NCI-H446 treated with DMSO at 0.1 percent for 48 hours (cell line): ENCODE results near the gene FOXO3.
A peak's percentile ranks its signal among the peaks of the same experiment; 100 is the strongest.
"Not testable (repeated sequence)": the region's sequence is repeated elsewhere in the genome, so short reads cannot be mapped to it uniquely, and the experiment has no call there.

Experiments used
- DNase-seq: peaks from one replicate; lab custom pipeline; 2025; lab: John Stamatoyannopoulos, UW

The FOXO3 gene

DNA sequence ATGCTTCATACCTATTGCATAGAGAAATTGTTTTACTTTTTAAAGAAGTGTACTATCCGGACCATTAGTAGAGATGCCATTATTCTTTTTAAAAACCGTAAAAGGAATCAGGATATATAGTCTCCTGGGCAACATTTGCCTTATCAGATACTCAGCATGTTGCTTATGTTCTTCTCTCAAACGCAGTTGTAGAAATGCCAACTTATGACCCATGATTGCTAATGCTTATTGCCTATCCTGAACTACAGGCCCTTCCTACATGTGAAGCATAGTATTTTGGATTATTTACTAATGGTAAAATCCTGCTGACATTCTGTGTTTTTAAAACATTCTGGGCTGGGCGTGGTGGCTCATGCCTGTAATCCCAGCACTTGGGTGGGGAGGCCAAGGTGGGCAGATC, 99.5 kb downstream of the FOXO3 start:
- DNase-seq: no peak

DNA sequence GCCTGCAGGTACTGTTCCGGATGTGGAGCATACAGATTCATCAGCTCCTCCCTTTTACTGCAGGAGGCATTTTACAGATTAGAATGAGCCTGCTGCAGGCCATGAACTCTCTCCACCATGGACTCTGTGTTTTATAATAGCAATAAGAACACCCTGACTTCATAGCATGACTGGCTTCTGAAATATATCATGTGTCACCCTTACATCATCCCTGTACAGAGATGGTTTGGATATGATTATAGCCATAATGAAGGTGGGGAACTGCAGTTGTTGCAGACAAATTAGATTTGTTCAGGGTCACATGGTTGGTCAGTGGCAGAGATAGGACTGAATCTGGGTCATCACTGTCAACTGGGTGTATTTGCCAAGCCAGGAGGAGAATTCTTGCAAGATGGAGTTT, 100.7 kb downstream of the FOXO3 start:
- DNase-seq: no peak

DNA sequence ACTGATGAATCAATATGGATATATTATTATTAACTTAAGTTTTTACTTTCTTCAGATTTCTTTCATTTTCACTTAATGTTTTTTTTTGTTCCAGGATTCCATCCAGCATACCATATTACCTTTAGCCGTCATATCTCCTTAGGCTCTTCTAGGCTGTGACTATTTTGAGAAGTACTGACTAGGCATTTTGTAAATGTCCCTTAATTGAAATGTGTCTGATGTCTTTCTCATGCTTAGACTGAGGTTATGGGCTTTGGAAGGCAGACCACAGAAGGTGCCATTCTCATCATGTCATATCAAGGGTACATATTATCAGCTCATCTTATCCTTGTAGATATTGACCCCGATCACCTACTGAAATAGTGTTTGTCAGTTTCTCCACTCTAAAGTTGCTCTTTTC, 101.3 kb downstream of the FOXO3 start:
- no peak for DNase-seq

DNA sequence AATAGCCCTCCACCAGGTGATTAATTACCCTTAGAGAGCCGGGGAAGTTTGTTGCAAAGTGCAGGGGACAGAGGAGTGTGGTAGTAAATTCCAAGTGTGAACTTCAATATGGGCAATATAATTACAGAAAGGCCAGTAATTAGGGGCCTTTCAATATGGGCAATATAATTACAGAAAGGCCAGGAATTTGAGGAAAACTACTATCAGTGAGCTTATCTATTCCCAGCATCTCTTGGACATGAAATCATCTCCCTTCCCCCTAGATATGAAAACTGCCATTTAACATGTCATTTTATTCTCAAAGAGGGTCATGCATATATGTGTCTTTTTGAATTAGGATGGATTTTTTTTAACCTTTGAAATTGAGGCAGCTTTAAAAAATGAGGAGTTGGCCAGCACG, 102.0 kb downstream of the FOXO3 start:
- DNase-seq: no peak

GRCh38 chr6:108663494-108664064, 102.9 kb downstream of the FOXO3 start:
- not testable (repeated sequence) for DNase-seq

DNA sequence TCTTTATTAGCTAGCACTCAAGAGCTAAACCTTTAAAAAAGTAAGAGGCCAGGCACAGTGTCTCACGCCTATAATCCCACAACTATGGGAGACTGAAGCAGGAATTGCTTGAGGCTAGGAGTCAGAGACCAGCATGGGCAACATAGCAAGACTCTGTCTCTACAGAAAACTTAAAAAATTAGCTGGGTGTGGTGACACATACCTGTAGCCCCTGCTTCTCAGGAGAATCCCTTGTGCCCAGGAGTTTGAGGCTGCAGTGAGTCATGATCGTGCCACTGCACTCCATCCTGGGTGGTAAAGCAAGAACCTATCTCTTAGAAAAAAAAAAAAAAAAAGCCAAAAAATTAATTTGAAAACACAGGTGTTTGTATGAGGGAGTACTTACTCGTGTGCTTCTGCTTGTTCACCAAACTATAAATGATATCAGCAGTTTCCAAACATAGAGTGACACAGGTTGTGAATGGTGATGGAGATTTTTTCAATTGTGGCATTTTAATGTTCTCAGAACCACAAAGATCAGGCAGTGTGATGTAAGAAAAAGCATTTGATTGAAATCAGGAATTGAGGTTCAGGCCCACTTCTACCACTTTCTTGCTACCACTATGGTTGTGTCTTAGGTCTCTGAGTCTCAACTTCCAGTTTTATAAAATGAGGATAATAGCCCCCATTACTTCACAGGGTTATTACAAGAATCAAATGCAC, 104.9 kb downstream of the FOXO3 start:
- no peak for DNase-seq

- no peak for DNase-seq
Measured at GRCh38 chr6:108666656-108667260, 106.0 kb downstream of the FOXO3 start.

DNA sequence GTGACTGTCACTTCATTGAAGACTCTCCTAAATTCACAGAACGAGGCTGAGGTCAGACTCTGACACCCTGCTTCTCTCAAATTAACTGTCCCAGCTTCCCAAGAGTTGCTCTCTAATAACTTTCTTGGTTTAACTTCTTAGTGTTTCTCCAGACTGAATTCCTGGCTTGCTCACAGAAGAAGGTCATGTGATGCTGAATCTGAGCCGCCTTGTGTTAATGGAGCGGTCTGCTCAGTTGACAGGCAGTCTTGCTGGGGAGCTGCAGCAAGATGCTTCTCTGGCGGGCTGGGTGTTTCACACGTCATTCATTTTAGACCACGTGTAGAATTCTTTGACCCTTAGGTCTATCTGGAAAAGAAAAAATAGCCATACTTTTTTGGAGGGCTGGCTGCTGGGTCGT, 107.3 kb downstream of the FOXO3 start:
- no peak for DNase-seq

- DNase-seq: no peak
Measured at GRCh38 chr6:108669673-108670072, 109.0 kb downstream of the FOXO3 start.

DNA sequence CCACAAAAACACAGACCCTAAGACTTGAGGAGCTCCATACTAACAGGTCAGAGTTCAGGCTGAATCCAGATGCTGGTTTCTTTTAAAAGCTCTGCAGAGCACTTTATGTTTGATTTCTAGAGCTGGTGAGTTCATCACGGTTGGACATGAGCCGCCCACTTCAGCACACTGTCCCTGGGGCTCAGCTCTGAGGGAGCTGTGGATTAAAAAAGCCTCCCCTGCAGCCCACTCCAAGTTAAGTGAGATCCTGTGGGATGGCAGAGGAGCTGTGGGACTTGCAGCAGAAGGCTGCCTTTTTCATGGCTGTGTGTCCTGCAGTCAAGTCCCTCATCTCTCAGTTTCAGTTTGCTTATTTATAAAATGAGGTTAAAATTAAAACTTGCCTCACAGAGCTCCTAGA, 110.5 kb downstream of the FOXO3 start:
- no peak for DNase-seq

- no peak for DNase-seq
Measured at GRCh38 chr6:108671790-108672189, 111.1 kb downstream of the FOXO3 start.

- no peak for DNase-seq
Measured at GRCh38 chr6:108672641-108673040, 111.9 kb downstream of the FOXO3 start.

DNA sequence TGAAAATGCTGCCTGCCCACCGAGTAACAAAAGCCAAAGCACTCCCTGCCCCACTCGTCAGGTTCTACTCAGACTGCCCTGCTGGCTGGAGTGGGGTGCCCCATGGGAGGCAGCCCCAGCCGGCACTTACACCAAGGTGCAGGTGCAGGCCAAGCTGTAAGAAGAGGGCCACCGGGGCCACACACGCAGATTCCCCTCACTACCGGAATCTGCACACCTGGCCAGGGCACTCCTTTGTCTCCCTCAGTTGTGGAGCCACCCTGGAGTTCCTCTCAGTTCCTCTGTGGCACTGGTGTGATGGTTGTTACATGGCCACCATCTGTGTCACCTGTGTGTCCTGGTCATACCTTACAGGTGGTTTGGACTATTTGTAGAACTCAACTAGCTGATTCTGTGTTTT, 112.4 kb downstream of the FOXO3 start:
- DNase-seq: no peak

GRCh38 chr6:108673602-108674001, 112.9 kb downstream of the FOXO3 start:
- no peak for DNase-seq

GRCh38 chr6:108675226-108676200, 114.8 kb downstream of the FOXO3 start:
- DNase-seq: peak; percentile 20

GRCh38 chr6:108676555-108676954, 115.8 kb downstream of the FOXO3 start:
- DNase-seq: no peak

DNA sequence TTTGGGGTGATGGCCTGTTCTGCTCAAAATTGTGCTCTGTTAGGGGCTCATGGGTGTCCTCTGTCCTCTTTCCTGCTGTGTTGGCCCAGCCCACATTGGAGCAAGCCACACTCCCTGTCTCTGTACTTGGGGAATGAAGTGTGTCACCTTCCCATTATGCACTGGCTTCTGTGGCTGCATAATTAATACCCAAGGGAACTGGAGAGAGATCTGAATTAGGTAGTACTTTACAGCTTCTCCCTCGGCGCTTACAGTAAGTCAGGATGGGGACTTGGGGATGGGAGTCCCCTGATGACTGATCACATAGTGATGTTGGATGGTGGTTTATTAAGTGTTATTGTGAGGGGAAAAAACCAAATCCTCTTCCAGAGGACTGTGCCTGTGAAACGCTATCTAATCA, 116.6 kb downstream of the FOXO3 start:
- DNase-seq: no peak

DNA sequence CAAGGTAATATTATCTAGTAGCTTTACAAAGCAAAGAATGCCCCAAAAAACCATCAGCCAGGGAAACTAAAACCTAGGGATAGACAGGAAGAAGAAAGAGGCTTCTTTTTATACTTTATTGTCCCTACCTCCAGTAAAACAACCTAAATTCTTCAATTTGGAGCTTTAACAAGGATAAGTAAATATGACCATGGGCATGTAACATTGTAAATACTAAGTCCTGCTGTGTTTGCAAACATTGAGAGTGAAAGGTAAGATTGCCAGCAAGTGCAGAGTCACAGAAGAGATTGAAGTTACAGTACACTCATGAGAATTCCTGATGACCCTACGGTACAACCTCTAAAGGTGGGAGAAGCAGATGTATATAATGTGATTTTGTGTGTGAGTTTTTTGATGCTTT, 117.2 kb downstream of the FOXO3 start:
- DNase-seq: no peak

- DNase-seq: not testable (repeated sequence)
Measured at GRCh38 chr6:108680314-108680713, 119.6 kb downstream of the FOXO3 start.

GRCh38 chr6:108681721-108682120, 121.0 kb downstream of the FOXO3 start:
- not testable (repeated sequence) for DNase-seq

DNA sequence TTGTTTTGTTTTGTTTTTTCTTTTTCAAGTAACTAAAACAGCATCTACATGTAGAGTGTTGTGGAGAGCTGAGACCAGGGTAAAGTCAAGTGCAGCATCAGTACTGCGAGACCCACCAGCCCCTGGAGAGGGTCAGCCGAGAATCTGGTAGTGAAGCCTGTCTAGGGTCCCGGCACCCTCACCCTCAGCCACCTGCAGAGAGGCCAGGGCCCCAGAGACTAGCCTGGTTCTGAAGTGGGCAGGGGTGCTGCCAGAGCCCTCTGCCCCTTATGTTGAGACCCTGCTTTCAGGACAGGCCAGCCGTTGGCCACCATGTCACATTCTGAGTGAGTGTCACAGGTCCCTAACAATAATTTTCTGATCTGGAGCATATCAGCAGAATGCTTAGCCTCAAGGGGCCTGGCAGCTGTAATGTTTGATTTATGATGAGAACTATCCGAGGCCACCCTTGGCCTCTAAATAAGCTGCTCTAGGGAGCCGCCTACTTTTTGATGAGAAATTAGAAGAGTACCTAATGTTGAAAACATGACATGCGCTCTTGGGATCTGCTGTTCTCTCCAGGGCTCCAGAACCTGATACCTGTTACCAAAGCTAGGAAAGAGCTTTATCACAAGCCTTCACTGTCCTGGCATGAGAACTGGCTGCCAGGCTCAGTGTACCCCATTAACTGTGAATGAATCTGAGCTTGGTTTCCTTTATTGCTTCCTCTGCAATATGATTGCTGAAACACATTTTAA, 121.8 kb downstream of the FOXO3 start:
- not testable (repeated sequence) for DNase-seq

DNA sequence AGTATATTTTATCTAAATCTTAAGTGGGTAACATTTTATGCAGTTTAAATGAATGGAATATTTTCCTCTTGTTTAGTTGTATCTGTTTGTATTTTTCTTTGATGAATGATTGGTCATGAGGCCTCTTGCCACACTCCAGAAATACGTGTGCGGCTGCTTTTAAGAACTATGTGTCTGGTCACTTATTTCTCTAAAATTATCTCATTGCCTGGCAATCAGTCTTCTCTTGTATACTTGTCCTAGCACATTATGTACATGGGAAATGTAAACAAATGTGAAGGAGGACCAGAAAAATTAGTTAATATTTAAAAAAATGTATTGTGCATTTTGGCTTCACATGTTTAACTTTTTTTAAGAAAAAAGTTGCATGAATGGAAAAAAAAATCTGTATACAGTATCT, 123.3 kb downstream of the FOXO3 start:
- not testable (repeated sequence) for DNase-seq
